ENCODE measurements around the gene FMN2.

FMN2 gene

DNA sequence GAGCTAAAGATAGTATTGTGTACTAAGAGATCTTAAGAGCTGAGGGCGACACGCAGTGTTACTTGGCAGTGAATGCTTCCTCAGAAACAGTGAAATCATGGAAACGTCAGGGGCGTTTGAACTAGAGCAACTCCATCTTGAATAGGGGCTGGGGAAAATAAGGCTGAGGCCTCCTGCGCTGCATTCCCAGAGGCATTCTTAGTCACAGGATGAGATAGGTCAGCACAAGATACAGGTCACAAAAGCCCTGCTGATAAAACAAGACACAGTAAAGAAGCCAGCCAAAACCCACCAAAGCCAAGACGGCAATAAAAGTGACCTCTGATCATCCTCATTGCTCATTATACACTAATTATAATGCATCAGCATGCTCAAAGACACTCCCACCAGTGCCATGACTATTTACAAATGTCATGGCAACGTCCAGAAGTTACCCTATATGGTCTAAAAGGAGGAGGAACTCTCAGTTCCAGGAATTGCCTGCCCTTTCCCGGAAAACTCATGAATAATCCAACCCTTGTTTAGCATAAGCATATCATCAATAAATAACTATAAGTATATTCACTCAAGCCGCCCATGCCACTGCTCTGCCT lies 37.5 kb upstream of the FMN2 start:
- DNase-seq (ENCODE audit: low read depth in 1 of 2, low spot score in 1 of 2): no peak
- TF ChIP-seq POLR2AphosphoS5 (IDR thresholded peaks at IDR 0.05; ENCODE audit: low read depth) (no peak), GABPA (IDR thresholded peaks at IDR 0.05; ENCODE audit: low read depth) (no peak), SPI1 (IDR thresholded peaks at IDR 0.05; ENCODE audit: borderline replicate concordance, low read depth) (no peak)
- TF ChIP-seq, protein P1, sequence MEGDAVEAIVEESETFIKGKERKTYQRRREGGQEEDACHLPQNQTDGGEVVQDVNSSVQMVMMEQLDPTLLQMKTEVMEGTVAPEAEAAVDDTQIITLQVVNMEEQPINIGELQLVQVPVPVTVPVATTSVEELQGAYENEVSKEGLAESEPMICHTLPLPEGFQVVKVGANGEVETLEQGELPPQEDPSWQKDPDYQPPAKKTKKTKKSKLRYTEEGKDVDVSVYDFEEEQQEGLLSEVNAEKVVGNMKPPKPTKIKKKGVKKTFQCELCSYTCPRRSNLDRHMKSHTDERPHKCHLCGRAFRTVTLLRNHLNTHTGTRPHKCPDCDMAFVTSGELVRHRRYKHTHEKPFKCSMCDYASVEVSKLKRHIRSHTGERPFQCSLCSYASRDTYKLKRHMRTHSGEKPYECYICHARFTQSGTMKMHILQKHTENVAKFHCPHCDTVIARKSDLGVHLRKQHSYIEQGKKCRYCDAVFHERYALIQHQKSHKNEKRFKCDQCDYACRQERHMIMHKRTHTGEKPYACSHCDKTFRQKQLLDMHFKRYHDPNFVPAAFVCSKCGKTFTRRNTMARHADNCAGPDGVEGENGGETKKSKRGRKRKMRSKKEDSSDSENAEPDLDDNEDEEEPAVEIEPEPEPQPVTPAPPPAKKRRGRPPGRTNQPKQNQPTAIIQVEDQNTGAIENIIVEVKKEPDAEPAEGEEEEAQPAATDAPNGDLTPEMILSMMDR (IDR thresholded peaks at IDR 0.05; ENCODE audit: insufficient read depth, low read length): no peak
- TF ChIP-seq, protein P2, sequence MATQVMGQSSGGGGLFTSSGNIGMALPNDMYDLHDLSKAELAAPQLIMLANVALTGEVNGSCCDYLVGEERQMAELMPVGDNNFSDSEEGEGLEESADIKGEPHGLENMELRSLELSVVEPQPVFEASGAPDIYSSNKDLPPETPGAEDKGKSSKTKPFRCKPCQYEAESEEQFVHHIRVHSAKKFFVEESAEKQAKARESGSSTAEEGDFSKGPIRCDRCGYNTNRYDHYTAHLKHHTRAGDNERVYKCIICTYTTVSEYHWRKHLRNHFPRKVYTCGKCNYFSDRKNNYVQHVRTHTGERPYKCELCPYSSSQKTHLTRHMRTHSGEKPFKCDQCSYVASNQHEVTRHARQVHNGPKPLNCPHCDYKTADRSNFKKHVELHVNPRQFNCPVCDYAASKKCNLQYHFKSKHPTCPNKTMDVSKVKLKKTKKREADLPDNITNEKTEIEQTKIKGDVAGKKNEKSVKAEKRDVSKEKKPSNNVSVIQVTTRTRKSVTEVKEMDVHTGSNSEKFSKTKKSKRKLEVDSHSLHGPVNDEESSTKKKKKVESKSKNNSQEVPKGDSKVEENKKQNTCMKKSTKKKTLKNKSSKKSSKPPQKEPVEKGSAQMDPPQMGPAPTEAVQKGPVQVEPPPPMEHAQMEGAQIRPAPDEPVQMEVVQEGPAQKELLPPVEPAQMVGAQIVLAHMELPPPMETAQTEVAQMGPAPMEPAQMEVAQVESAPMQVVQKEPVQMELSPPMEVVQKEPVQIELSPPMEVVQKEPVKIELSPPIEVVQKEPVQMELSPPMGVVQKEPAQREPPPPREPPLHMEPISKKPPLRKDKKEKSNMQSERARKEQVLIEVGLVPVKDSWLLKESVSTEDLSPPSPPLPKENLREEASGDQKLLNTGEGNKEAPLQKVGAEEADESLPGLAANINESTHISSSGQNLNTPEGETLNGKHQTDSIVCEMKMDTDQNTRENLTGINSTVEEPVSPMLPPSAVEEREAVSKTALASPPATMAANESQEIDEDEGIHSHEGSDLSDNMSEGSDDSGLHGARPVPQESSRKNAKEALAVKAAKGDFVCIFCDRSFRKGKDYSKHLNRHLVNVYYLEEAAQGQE (IDR thresholded peaks at IDR 0.05; ENCODE audit: insufficient replicate concordance, low read depth): no peak
- H3K27ac ChIP-seq (replicated peaks): no peak overlapping the region
- no peaks in the 10 kb centered on the region for H3K27me3 ChIP-seq (ENCODE audit: insufficient read depth, poor library complexity, severe bottlenecking)
- no peak overlapping the region for H3K4me3 ChIP-seq (replicated peaks; ENCODE audit: insufficient read depth, low read length)

DNA sequence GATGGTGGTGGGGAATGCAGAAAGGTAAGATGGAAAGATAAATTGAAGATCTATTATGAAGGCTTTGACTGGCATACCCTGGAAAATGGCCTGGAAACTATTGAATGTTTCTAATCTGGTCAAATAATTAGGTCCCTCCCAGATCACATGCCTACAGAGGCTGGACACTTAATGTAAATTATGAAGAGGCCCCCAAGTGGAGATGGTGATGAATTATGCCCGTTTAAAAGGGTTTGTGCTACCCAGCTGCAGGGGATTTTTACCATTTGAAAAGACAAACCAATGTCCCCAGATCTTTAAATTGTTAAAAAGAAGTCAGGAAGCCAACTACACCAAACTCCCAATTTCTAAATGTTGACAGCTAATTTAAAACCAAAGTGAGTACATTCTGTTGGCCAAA lies 35.7 kb upstream of the FMN2 start:
- Histone ChIP-seq H3K27ac (replicated peaks) (no peak overlapping the region), H3K4me3 (replicated peaks; ENCODE audit: insufficient read depth, low read length) (no peak overlapping the region), H3K27me3 (ENCODE audit: insufficient read depth, poor library complexity, severe bottlenecking) (no peaks in the 10 kb centered on the region)
- no peak for DNase-seq (ENCODE audit: low read depth in 1 of 2, low spot score in 1 of 2)
- TF ChIP-seq POLR2AphosphoS5 (IDR thresholded peaks at IDR 0.05; ENCODE audit: low read depth) (no peak), GABPA (IDR thresholded peaks at IDR 0.05; ENCODE audit: low read depth) (no peak), SPI1 (IDR thresholded peaks at IDR 0.05; ENCODE audit: borderline replicate concordance, low read depth) (no peak)
- TF ChIP-seq, protein P2 (IDR thresholded peaks at IDR 0.05; ENCODE audit: insufficient replicate concordance, low read depth): no peak
- TF ChIP-seq, protein P1 (IDR thresholded peaks at IDR 0.05; ENCODE audit: insufficient read depth, low read length): no peak

DNA sequence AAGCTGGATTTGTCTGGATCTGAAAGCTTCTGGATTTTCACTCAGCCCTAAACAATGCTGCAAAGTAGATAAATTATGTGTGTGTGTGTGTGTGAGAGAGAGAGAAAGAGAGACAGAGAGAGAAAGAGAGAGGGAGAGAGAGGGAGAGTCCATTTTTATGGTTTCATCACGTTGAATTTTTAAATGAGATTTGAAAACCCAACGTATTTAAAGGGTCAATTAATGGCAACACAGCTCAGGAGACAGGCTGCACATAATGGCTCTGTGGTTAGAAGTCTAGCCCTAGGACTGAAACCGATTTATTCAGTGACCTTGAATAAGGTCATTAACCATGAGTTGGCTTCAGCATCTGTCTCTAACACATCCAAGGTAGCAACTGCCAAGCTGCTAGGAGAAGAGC lies 35.3 kb upstream of the FMN2 start:
- TF ChIP-seq SPI1 (IDR thresholded peaks at IDR 0.05; ENCODE audit: borderline replicate concordance, low read depth): no peak
- TF ChIP-seq, protein P2 (IDR thresholded peaks at IDR 0.05; ENCODE audit: insufficient replicate concordance, low read depth): no peak
- no peak for TF ChIP-seq POLR2AphosphoS5 (IDR thresholded peaks at IDR 0.05; ENCODE audit: low read depth)
- TF ChIP-seq GABPA (IDR thresholded peaks at IDR 0.05; ENCODE audit: low read depth): no peak
- TF ChIP-seq, protein P1 (IDR thresholded peaks at IDR 0.05; ENCODE audit: insufficient read depth, low read length): no peak
- no peak for DNase-seq (ENCODE audit: low read depth in 1 of 2, low spot score in 1 of 2)
- Histone ChIP-seq H3K4me3 (replicated peaks; ENCODE audit: insufficient read depth, low read length) (no peak overlapping the region), H3K27ac (replicated peaks) (no peak overlapping the region), H3K27me3 (ENCODE audit: insufficient read depth, poor library complexity, severe bottlenecking) (no peaks in the 10 kb centered on the region)
